ENCODE data around the gene FGB. TPM values are rescaled to one million over a fixed set of nuclear protein-coding genes. Genes with fewer than 3 reads are reported as not detected.
A peak's percentile ranks its signal among the peaks of the same experiment; 100 is the strongest.

The FGB gene
- total RNA-seq, 1 donor from 2014 or later = 0.95 TPM

DNA sequence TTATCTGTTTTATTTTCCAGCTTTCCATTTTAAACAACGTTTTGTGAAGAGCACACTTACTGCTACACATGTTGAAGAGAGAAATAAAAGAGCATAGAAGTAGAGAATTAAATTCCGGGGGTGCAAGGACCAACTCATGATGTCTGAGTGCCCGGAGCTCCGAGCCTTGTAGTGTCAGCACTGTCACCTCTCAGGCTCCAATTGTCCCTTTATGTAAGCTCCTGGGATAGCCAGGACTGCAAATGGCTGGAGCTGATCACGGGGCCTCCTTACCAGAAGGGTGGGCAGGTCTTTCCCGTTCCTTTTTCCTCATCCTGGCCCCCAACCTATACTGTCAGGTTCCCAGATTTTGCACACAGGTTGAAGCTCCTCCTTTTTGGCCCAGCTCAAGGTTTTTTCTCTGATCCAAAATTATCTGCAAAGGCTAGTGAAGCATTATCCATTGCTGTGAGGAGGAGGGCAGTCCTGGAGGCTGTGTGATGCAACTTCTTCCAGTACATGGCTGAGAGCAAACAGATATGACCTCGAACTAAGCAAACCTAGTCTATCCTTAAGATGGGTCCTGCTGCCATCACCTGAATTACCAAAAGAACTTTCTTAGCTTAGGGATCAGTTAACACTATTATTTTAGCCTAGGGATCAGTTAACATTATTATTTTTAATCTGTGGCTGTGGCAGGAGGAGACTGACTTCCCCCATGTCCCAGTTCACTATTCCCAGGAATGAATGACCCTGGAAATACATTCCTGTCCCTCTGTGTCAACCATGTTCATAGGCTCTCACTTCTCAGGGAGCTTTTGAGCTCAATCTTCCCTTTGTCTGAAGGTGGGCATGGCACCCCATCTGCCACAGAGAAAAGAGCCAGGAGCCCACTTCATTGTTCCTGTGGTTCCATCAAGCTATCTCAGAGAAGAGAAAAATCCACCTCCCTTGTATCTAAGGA is 49.9 kb downstream of the FGB start, which contains the start of gene FGG:
FGG (minus strand) TSS at position 185 of the 943 bp plus-strand sequence; CDS start at position 138, 47 bp downstream.
- no peaks in the 10 kb centered on the region for H3K36me3 ChIP-seq
- ATAC-seq = peak; percentile 61 to 68
- no peak within 1 kb of the TSS for H3K27ac ChIP-seq
- TF ChIP-seq, protein P1, sequence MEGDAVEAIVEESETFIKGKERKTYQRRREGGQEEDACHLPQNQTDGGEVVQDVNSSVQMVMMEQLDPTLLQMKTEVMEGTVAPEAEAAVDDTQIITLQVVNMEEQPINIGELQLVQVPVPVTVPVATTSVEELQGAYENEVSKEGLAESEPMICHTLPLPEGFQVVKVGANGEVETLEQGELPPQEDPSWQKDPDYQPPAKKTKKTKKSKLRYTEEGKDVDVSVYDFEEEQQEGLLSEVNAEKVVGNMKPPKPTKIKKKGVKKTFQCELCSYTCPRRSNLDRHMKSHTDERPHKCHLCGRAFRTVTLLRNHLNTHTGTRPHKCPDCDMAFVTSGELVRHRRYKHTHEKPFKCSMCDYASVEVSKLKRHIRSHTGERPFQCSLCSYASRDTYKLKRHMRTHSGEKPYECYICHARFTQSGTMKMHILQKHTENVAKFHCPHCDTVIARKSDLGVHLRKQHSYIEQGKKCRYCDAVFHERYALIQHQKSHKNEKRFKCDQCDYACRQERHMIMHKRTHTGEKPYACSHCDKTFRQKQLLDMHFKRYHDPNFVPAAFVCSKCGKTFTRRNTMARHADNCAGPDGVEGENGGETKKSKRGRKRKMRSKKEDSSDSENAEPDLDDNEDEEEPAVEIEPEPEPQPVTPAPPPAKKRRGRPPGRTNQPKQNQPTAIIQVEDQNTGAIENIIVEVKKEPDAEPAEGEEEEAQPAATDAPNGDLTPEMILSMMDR (IDR thresholded peaks at IDR 0.05) = no peak
- H3K4me3 ChIP-seq = peak within 1 kb of the TSS; percentile 9
- no peaks in the 10 kb centered on the region for H3K27me3 ChIP-seq (ENCODE audit: low read depth)
- intact Hi-C loops (cut with DNase I) = loop anchor here (10.0 kb wide), 1 partner anchor 58 kb away; the partner anchor contains the start of gene PLRG1
- no peaks in the 10 kb centered on the region for H3K4me1 ChIP-seq
- H3K9me3 ChIP-seq = no peaks in the 10 kb centered on the region
- DNase-seq = no peak

DNA sequence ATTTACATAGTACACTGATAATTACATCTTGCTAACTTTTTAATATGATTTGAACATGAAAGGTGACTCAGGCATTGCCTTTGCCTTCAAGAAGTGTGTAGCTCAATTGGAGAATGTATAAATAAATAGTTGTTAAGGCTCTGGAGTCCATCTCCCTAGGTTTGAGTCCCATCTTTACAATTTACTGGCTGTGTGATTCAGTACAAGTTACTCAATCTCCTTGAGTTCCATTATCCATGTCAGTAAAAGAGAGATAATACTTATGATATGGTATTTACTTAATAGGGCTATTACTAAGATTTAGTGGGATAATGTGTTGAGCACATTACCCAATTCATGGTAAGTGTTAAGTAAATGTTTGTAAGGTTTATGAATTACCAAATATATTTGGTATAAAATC is 51.5 kb downstream of the FGB start:
- H3K9me3 ChIP-seq = no peaks in the 10 kb centered on the region
- no peaks in the 10 kb centered on the region for H3K36me3 ChIP-seq
- DNase-seq (no peak), ATAC-seq (no peak)
- H3K27ac ChIP-seq = no peak overlapping the region
- no peak overlapping the region for H3K4me3 ChIP-seq
- intact Hi-C loops (cut with DNase I) = loop anchor here (10.0 kb wide), 1 partner anchor 60 kb away; the partner anchor contains the start of gene PLRG1
- H3K4me1 ChIP-seq = no peaks in the 10 kb centered on the region
- H3K27me3 ChIP-seq (ENCODE audit: low read depth) = no peaks in the 10 kb centered on the region
- TF ChIP-seq, protein P1 (IDR thresholded peaks at IDR 0.05) = no peak

DNA sequence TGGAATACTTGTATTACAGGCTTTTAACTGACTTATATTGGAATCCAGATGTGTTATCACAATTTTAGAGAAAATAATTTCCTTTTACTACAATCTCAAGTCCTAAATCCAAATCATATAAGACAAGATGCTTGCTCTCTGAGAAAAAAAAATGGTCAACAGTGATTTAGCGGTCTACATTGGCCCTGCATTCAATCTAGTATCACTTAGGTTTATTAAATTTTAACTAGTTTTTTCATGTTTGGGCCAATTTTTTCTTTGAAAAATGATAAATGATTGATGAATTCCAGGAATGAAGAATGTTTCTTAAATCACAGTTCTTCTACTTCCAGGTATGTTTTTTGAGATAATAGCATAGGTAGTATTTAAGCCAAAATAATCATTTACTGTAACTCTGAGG is 52.4 kb downstream of the FGB start:
- intact Hi-C loops (cut with DNase I) = loop anchor here (10.0 kb wide), 1 partner anchor 60 kb away; the partner anchor contains the start of gene PLRG1
- Histone ChIP-seq H3K4me3 (no peak overlapping the region), H3K9me3 (no peaks in the 10 kb centered on the region), H3K27me3 (ENCODE audit: low read depth) (no peaks in the 10 kb centered on the region), H3K36me3 (no peaks in the 10 kb centered on the region), H3K4me1 (no peaks in the 10 kb centered on the region), H3K27ac (no peak overlapping the region)
- ATAC-seq (no peak), DNase-seq (no peak)
- TF ChIP-seq, protein P1 (IDR thresholded peaks at IDR 0.05) = no peak

DNA sequence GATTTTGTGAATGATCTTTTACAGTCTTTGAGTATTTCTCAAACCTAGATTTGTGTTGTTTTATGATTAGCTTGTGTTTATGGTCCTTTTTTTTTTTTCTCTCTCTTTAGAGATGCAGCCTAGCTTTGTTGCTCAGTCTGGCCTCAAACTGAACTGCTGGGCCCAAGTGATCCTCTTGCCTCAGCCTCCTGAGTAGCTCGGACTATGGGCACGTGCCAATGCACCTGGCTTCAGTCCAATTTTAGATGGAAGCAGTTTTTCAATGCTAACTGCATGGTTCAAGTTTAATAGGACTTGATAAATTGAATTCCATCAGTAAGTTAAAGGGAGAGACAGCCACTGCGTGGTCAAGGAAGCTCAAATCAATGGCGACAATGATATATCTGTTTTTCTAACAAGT is 53.5 kb downstream of the FGB start:
- no peaks in the 10 kb centered on the region for H3K27me3 ChIP-seq (ENCODE audit: low read depth)
- TF ChIP-seq, protein P1 (IDR thresholded peaks at IDR 0.05) = no peak
- H3K4me3 ChIP-seq = no peak overlapping the region
- DNase-seq = no peak
- no peaks in the 10 kb centered on the region for H3K4me1 ChIP-seq
- H3K27ac ChIP-seq = no peak overlapping the region
- intact Hi-C loops (cut with DNase I) = loop anchor here (10.0 kb wide), 1 partner anchor 61 kb away; the partner anchor contains the start of gene PLRG1
- no peak for ATAC-seq
- H3K9me3 ChIP-seq = no peaks in the 10 kb centered on the region
- no peaks in the 10 kb centered on the region for H3K36me3 ChIP-seq

DNA sequence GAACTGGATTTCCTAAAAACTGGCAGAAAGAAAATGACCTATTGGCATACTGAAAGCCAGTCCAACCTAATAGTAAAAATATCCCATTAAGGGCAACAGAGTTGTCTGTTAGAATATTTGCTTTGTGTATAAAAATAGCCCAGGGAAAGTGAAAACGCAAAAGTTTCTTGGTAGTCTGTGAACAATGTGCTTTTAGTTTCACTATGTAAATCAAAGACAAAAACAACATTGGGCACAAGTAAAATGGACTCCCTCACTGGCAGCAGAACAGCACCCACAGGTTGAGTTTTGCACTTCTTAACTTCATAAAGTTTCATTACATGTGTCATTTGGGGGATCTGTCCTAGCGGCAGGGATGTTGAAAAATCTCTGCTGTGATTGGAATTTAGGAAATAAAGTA is 53.9 kb downstream of the FGB start:
- H3K27me3 ChIP-seq (ENCODE audit: low read depth) = no peaks in the 10 kb centered on the region
- TF ChIP-seq, protein P1 (IDR thresholded peaks at IDR 0.05) = no peak
- no peaks in the 10 kb centered on the region for H3K36me3 ChIP-seq
- intact Hi-C loops (cut with DNase I) = loop anchor here (10.0 kb wide), 1 partner anchor 62 kb away; the partner anchor contains the start of gene PLRG1
- no peaks in the 10 kb centered on the region for H3K4me1 ChIP-seq
- no peak for DNase-seq
- H3K4me3 ChIP-seq = no peak overlapping the region
- ATAC-seq = no peak
- no peak overlapping the region for H3K27ac ChIP-seq
- H3K9me3 ChIP-seq = no peaks in the 10 kb centered on the region

Measured in lower lobe of right lung (tissue), 2 donors.